ENCODE measurements around the gene NFATC4.

GRCh38 chr14:24376448-24377070 lies 8.6 kb downstream of the NFATC4 start:
- no peak for TF ChIP-seq POLR2A (IDR thresholded peaks at IDR 0.05)
- no peak for TF ChIP-seq CTCF (IDR thresholded peaks at IDR 0.05)
- no peak for TF ChIP-seq EP300 (IDR thresholded peaks at IDR 0.05)

All from tibial nerve (tissue), 4 donors.